Naive B cell (primary cell): ENCODE data around the gene STX12. TPM values are rescaled to one million over a fixed set of nuclear protein-coding genes. Genes with fewer than 3 reads are reported as not detected.
"Not testable (repeated sequence)": the region's sequence is repeated elsewhere in the genome, so short reads cannot be mapped to it uniquely, and the experiment has no call there.

Experiments
- ATAC-seq, 2 donors: fragments of 150-1000 bp; cut with Tn5 transposase; 2 replicates each; pipeline ENCODE4 v1.10.0; 2021; ENCODE audit warnings: low read depth in 2 of 2, mild to moderate bottlenecking in 2 of 2, moderate library complexity in 2 of 2
- DNase-seq: peaks from one replicate; pipeline ENCODE4 v3.0.0; 2022
- H3K27ac Mint-ChIP-seq, 6 donors: one replicate each; pipeline ENCODE4 v1.8.0; 2020 to 2022; ENCODE audit warnings: mild to moderate bottlenecking in 6 of 6, mixed read lengths in 6 of 6, moderate library complexity in 5 of 6, inconsistent platforms in 2 of 6
- H3K27me3 Mint-ChIP-seq, 3 donors: one replicate each; pipeline ENCODE4 v1.8.0; 2021 to 2022; ENCODE audit warnings: mixed read lengths in 3 of 3, mild to moderate bottlenecking in 1 of 3
- H3K36me3 Mint-ChIP-seq, 2 donors: one replicate each; pipeline ENCODE4 v1.8.0; 2020 to 2022; ENCODE audit warnings: mixed read lengths in 2 of 2, inconsistent platforms in 1 of 2, mild to moderate bottlenecking in 1 of 2
- H3K4me1 Mint-ChIP-seq, 3 donors: one replicate each; pipeline ENCODE4 v1.8.0; 2020 to 2022; ENCODE audit warnings: mixed read lengths in 3 of 3, inconsistent platforms in 1 of 3, mild to moderate bottlenecking in 1 of 3, moderate library complexity in 1 of 3
- H3K4me3 Mint-ChIP-seq, 8 donors: one replicate each; pipeline ENCODE4 v1.8.0; 2020 to 2022; ENCODE audit warnings: mild to moderate bottlenecking in 8 of 8, mixed read lengths in 8 of 8, moderate library complexity in 8 of 8, inconsistent platforms in 2 of 8
- H3K9me3 Mint-ChIP-seq, 7 donors: one replicate each; pipeline ENCODE4 v1.8.0; 2020 to 2022; ENCODE audit warnings: mixed read lengths in 7 of 7, mild to moderate bottlenecking in 5 of 7, inconsistent platforms in 2 of 7, moderate library complexity in 1 of 7
- polyA plus RNA-seq, 6 donors: library from polyadenylated mRNA; unstranded; fragments of 300-500 nt; fragmentation: Illumina TruSeq; gene quantifications; one replicate each; pipeline ENCODE4 v1.2.3, GENCODE V29; 2021; ENCODE audit warnings: low read depth in 6 of 6

Gene STX12
- polyA plus RNA-seq, 6 donors from 2014 or later: 11.2 to 21.4 (median 18.2) TPM

DNA sequence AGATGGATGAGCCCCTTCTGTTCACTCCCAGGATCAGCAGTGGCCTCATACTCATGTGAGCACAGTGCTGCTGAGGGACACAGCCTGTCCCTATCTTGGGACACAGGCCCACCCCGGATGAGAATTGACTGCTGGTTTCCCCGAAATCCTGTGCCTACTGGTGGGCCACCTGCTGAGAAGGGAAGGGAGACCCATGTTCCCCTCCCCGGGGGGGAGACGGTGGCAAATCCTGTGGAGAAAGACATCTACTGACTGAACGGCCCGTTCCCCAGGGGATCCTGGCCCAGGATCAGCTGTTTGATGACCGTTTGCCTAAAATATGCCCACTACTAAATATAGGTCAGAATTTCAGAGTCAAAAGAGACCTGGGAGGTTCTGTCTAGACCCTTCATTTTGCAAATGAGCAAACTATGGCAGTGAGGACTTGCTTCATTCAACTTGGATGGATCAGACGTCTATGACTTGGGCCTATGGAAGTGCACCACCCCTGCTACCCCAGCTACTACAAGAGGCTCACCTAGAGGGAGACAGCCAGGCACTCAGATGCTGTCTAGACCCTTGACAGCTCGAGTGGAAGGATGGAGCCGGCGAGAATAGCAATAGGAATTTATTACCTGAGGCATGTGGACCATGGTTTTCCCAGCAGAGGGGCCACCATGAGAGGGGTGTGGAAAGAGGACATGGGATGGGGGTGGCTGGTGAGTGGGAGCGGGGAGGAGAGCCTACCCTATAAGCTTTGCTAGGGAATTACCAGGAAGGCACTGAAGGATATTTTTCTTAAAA, 83.7 kb downstream of the STX12 start:
- no peaks in the 10 kb centered on the region for H3K36me3 Mint-ChIP-seq
- ATAC-seq: no peak
- no peaks in the 10 kb centered on the region for H3K27me3 Mint-ChIP-seq
- peak overlapping the region in 1 of 6 donors; percentile 49 for H3K27ac Mint-ChIP-seq
- no peaks in the 10 kb centered on the region for H3K9me3 Mint-ChIP-seq
- DNase-seq: no peak
- H3K4me3 Mint-ChIP-seq: no peak overlapping the region
- peaks cover 10 to 13% (median 11%) of the 10 kb centered on the region in 3 donors for H3K4me1 Mint-ChIP-seq

GRCh38 chr1:27857552-27857951, 84.5 kb downstream of the STX12 start:
- peaks cover 13 to 18% (median 18%) of the 10 kb centered on the region in 3 donors for H3K4me1 Mint-ChIP-seq
- H3K4me3 Mint-ChIP-seq, H3K36me3 Mint-ChIP-seq, H3K27me3 Mint-ChIP-seq, ATAC-seq, H3K9me3 Mint-ChIP-seq, DNase-seq: not testable (repeated sequence)
- H3K27ac Mint-ChIP-seq: peak overlapping the region in 3 of 6 donors; percentile 25 to 76 (median 48)

GRCh38 chr1:27858072-27858948, 85.3 kb downstream of the STX12 start:
- Mint-ChIP-seq H3K36me3 (no peaks in the 10 kb centered on the region), H3K27ac (peak overlapping the region in 5 of 6 donors; percentile 62 to 83 (median 76)), H3K4me3 (peak overlapping the region in 1 of 8 donors; percentile 67), H3K4me1 (peaks cover 20 to 25% (median 25%) of the 10 kb centered on the region in 3 donors), H3K9me3 (no peaks in the 10 kb centered on the region), H3K27me3 (no peaks in the 10 kb centered on the region)
- peak; percentile 78 for DNase-seq
- ATAC-seq: peak; percentile 86 to 91

DNA sequence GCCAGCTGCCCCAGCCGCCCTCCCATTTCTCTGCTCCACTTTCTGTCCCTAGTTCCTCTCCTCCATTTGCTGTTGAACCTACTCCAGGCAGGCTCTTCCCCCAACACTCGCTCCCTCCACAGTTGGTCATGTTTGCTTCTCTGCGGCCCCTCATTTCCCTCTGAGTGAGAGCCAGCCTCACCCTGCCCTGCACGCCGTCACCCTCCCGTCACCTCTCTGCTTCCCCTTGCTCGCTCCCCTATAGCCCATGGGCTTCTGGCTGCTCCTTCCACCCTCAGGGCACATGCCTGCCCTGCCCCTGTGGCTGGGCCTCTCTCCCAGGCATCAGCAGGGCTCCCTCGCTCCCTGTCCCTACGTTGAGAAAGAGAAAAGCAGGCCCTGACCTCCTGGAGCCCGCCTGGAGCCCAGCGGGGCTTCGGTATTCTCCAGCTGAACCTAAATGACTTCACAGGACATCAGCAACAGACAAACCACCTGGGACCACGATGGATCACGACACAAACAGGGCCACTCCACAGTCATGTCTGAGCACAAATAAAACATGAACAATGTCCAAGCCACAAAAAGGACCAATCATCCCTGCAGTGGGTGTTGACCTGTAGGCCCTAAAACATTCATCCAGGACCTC, 86.0 kb downstream of the STX12 start:
- H3K27me3 Mint-ChIP-seq: no peaks in the 10 kb centered on the region
- no peaks in the 10 kb centered on the region for H3K9me3 Mint-ChIP-seq
- peaks cover 24 to 33% (median 33%) of the 10 kb centered on the region in 3 donors for H3K4me1 Mint-ChIP-seq
- H3K36me3 Mint-ChIP-seq: no peaks in the 10 kb centered on the region
- DNase-seq (no peak), ATAC-seq (no peak)
- no peak overlapping the region for H3K4me3 Mint-ChIP-seq
- H3K27ac Mint-ChIP-seq: peak overlapping the region in 4 of 6 donors; percentile 39 to 83 (median 74)

GRCh38 chr1:27861436-27861835, 88.4 kb downstream of the STX12 start:
- H3K4me3 Mint-ChIP-seq: no peak overlapping the region
- peak overlapping the region in 4 of 6 donors; percentile 28 to 89 (median 80) for H3K27ac Mint-ChIP-seq
- H3K27me3 Mint-ChIP-seq: no peaks in the 10 kb centered on the region
- peaks cover 32 to 52% (median 45%) of the 10 kb centered on the region in 3 donors for H3K4me1 Mint-ChIP-seq
- DNase-seq: no peak
- no peak for ATAC-seq
- H3K9me3 Mint-ChIP-seq: no peaks in the 10 kb centered on the region
- no peaks in the 10 kb centered on the region for H3K36me3 Mint-ChIP-seq

- DNase-seq (no peak), ATAC-seq (no peak)
- Mint-ChIP-seq H3K4me3 (peak overlapping the region in 3 of 8 donors; percentile 16 to 66 (median 53)), H3K9me3 (no peaks in the 10 kb centered on the region), H3K36me3 (no peaks in the 10 kb centered on the region), H3K4me1 (peaks cover 32 to 52% (median 45%) of the 10 kb centered on the region in 3 donors), H3K27ac (peak overlapping the region in 2 of 6 donors; percentile 84 to 89), H3K27me3 (no peaks in the 10 kb centered on the region)
Observed at GRCh38 chr1:27862004-27862403, 89.0 kb downstream of the STX12 start.

- Mint-ChIP-seq H3K9me3 (no peaks in the 10 kb centered on the region), H3K27me3 (no peaks in the 10 kb centered on the region), H3K36me3 (no peaks in the 10 kb centered on the region), H3K27ac (peak overlapping the region; percentile 60 to 97 (median 88)), H3K4me1 (peaks cover 32 to 51% (median 45%) of the 10 kb centered on the region in 3 donors), H3K4me3 (peak overlapping the region in 6 of 8 donors; percentile 12 to 84 (median 65))
- ATAC-seq (peak; percentile 71 to 77), DNase-seq (peak; percentile 55)
Observed at GRCh38 chr1:27862671-27863537, 89.9 kb downstream of the STX12 start.

DNA sequence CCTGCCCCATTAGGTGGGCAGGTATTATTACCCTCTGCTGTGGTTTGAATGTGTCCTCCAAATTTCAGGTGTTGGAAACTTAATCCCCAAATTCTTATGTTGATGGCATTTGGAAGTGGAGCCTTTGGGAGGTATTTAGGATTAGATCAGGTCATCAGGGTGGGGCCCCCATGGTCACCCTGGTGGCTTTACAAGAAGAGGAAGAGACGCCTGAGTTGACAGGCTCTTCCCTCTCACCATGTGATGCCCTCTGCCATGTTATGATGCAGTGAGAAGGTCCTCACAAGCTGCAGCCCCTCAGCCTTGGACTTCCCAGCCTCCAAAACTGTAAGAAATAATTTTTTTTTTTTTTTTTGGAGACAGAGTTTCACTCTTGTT, 90.5 kb downstream of the STX12 start:
- no peaks in the 10 kb centered on the region for H3K9me3 Mint-ChIP-seq
- peak; percentile 26 for DNase-seq
- no peaks in the 10 kb centered on the region for H3K27me3 Mint-ChIP-seq
- H3K27ac Mint-ChIP-seq: peak overlapping the region; percentile 60 to 97 (median 86)
- peak overlapping the region in 5 of 8 donors; percentile 23 to 84 (median 64) for H3K4me3 Mint-ChIP-seq
- no peaks in the 10 kb centered on the region for H3K36me3 Mint-ChIP-seq
- H3K4me1 Mint-ChIP-seq: peaks cover 31 to 49% (median 44%) of the 10 kb centered on the region in 3 donors
- peak; percentile 44 to 50 for ATAC-seq

GRCh38 chr1:27864264-27864895, 91.4 kb downstream of the STX12 start:
- peak overlapping the region; percentile 54 to 79 (median 70) for H3K27ac Mint-ChIP-seq
- H3K27me3 Mint-ChIP-seq: no peaks in the 10 kb centered on the region
- no peaks in the 10 kb centered on the region for H3K36me3 Mint-ChIP-seq
- H3K4me3 Mint-ChIP-seq: peak overlapping the region in 7 of 8 donors; percentile 16 to 70 (median 29)
- H3K4me1 Mint-ChIP-seq: peaks cover 31 to 55% (median 45%) of the 10 kb centered on the region in 3 donors
- peak; percentile 20 for DNase-seq
- ATAC-seq: peak; percentile 37 to 44
- no peaks in the 10 kb centered on the region for H3K9me3 Mint-ChIP-seq

- DNase-seq (no peak), ATAC-seq (no peak)
- Mint-ChIP-seq H3K9me3 (no peaks in the 10 kb centered on the region), H3K27me3 (no peaks in the 10 kb centered on the region), H3K36me3 (no peaks in the 10 kb centered on the region), H3K27ac (peak overlapping the region in 3 of 6 donors; percentile 71 to 86 (median 75)), H3K4me1 (peaks cover 36 to 62% (median 52%) of the 10 kb centered on the region in 3 donors), H3K4me3 (no peak overlapping the region)
Observed at GRCh38 chr1:27865821-27866220, 92.8 kb downstream of the STX12 start.

DNA sequence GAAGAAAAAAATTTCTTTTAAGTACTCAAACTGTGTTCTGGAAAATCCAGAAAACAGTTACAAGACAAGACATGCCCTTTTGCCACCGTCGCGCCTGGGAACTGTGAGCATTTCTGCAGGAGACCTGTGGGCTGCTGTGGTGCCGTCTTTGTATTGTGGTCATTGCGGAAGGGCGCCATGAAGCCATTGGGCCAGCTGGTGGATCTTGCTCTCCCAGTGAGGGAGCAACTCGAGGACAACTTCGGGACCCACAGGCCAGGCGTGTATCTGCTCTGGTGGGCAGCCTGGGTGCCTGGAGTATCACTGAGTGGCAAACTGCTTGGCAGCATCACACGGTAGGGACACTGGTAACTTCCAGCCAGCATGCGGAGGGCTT, 95.5 kb downstream of the STX12 start:
- H3K36me3 Mint-ChIP-seq: no peaks in the 10 kb centered on the region
- peaks cover 29 to 56% (median 53%) of the 10 kb centered on the region in 3 donors for H3K4me1 Mint-ChIP-seq
- no peaks in the 10 kb centered on the region for H3K27me3 Mint-ChIP-seq
- H3K4me3 Mint-ChIP-seq: peak overlapping the region; percentile 29 to 87 (median 74)
- ATAC-seq (no peak), DNase-seq (no peak)
- no peaks in the 10 kb centered on the region for H3K9me3 Mint-ChIP-seq
- H3K27ac Mint-ChIP-seq: peak overlapping the region in 2 of 6 donors; percentile 44 to 77
